HepG2 (cell line): ENCODE results near the gene ORC6. TPM values are rescaled to one million over a fixed set of nuclear protein-coding genes. Genes with fewer than 3 reads are reported as not detected.

Experiments used
- ATF6 ChIP-seq: sonication (generic); formaldehyde crosslinking; conservative IDR thresholded peaks from 2 replicates; pipeline ENCODE4 v1.4.0; 2020; ENCODE audit warnings: missing genetic modification reagents
- CENPX ChIP-seq: sonication (generic); formaldehyde crosslinking; IDR thresholded peaks from 2 replicates; pipeline ENCODE4 v1.9.0; 2021; ENCODE audit warnings: mild to moderate bottlenecking, missing genetic modification reagents, moderate library complexity
- DMAP1 ChIP-seq: IDR thresholded peaks from 2 replicates; pipeline ENCODE4 v1.6.1; 2016
- DNMT1 ChIP-seq: sonication (generic); formaldehyde crosslinking; IDR thresholded peaks from 2 replicates; pipeline ENCODE4 v1.5.1; 2020; ENCODE audit warnings: mild to moderate bottlenecking, missing genetic modification reagents
- KMT2A ChIP-seq: sonication (generic); formaldehyde crosslinking; IDR thresholded peaks from 2 replicates; pipeline ENCODE4 v1.4.0; 2020; ENCODE audit warnings: missing genetic modification reagents
- MXI1 ChIP-seq: IDR thresholded peaks from 3 replicates; pipeline ENCODE4 v1.6.1; 2012; ENCODE audit warnings: low read depth, low read length, inconsistent platforms, borderline replicate concordance
- TEAD3 ChIP-seq: optimal IDR thresholded peaks from 2 replicates; pipeline ENCODE3; 2016; ENCODE audit warnings: borderline replicate concordance
- XBP1 ChIP-seq: sonication (generic); formaldehyde crosslinking; IDR thresholded peaks from 2 replicates; pipeline ENCODE4 v1.5.0; 2020; ENCODE audit warnings: missing genetic modification reagents
- ZBTB40 ChIP-seq, 2 experiments: fragments of 450-650 bp in 1 of 2; sonication (generic) in 1 of 2; formaldehyde crosslinking in 1 of 2; IDR thresholded peaks; 2 replicates each; pipeline versions ENCODE4 v1.6.1 to v1.8.0; 2016 to 2022; ENCODE audit warnings: antibody characterized with exemption in 1 of 2, mild to moderate bottlenecking in 1 of 2, missing genetic modification reagents in 1 of 2
- ZFP37 ChIP-seq: sonication (generic); formaldehyde crosslinking; IDR thresholded peaks from 2 replicates; pipeline ENCODE4 v1.4.0; 2020; ENCODE audit warnings: missing genetic modification reagents, borderline replicate concordance
- ZNF646 ChIP-seq: sonication (generic); formaldehyde crosslinking; IDR thresholded peaks from 2 replicates; pipeline ENCODE4 v1.9.0; 2021; ENCODE audit warnings: mild to moderate bottlenecking, missing genetic modification reagents
- polyA plus RNA-seq, 8 experiments: library from polyadenylated mRNA; depleted of rRNA in 3 of 8; stranded (reverse) in 7 of 8; unstranded in 1 of 8; fragments of >200 nt; fragmentation: Illumina TruSeq in 4 of 8; extraction: Trizol in 4 of 8; gene quantifications; 2 replicates each; pipeline versions ENCODE4 v1.2.1 to v1.2.3, GENCODE V29; 2011 to 2016; ENCODE audit warnings: low read depth in 4 of 8, missing spikeins in 1 of 8, mixed read lengths in 1 of 8; ENCODE audit not compliant: insufficient read depth in 1 of 8
- total RNA-seq, 5 experiments: library from RNA; depleted of rRNA; stranded (reverse); fragments of >200 nt; fragmentation: Illumina TruSeq; extraction: Trizol; gene quantifications; 2 replicates each; pipeline ENCODE4 v1.2.3, GENCODE V29; 2016; ENCODE audit warnings: low read depth in 1 of 5

The ORC6 gene
- total and polyA plus RNA-seq, 2 of the 13 experiments (the other 11 are each of a cell fraction or from before 2014, with no cell fraction given), result 34.2 to 69.8 TPM

GRCh38 chr16:46688654-46689364 lies 650 bp upstream of the ORC6 start, which contains the start of gene VPS35 (continued):
- TF ChIP-seq ZBTB40 (IDR thresholded peaks at IDR 0.05), result no peak
- TF ChIP-seq ZBTB40 (CRISPR knock-in tag; IDR thresholded peaks at IDR 0.05), result peak; percentile 77
- peak; percentile 82; the same call in 1 of the 2 replicates for TF ChIP-seq ATF6 (CRISPR knock-in tag)
- TF ChIP-seq DMAP1 (CRISPR knock-in tag), result peak; percentile 91; the same call in 1 of the 2 replicates
- TF ChIP-seq ZFP37 (CRISPR knock-in tag), result peak; percentile 53; the same call in 1 of the 2 replicates
- TF ChIP-seq KMT2A (CRISPR knock-in tag), result no peak; the same call in none of the 2 replicates
- peak; percentile 62; the same call in 1 of the 3 replicates for TF ChIP-seq MXI1
- peak; percentile 25 for TF ChIP-seq TEAD3 (CRISPR knock-in tag)
- TF ChIP-seq CENPX (CRISPR knock-in tag), result no peak
- peak; percentile 89; the same call in 1 of the 2 replicates for TF ChIP-seq DNMT1 (CRISPR knock-in tag)
- peak; percentile 61; the same call in 1 of the 2 replicates for TF ChIP-seq XBP1 (CRISPR knock-in tag)
- TF ChIP-seq ZNF646 (CRISPR knock-in tag), result peak; percentile 68
